Stomach smooth muscle (tissue), 2 donors: ENCODE results near the gene NAIF1.
"Not testable (repeated sequence)": the region's sequence is repeated elsewhere in the genome, so short reads cannot be mapped to it uniquely, and the experiment has no call there.

Experiments used
- H3K27ac ChIP-seq: one replicate; pipeline ENCODE4 v1.7.0; 2013; ENCODE audit warnings: mild to moderate bottlenecking, low read length, inconsistent platforms
- H3K27me3 ChIP-seq, 2 donors: one replicate each; pipeline ENCODE4 v1.7.0; 2013; ENCODE audit warnings: low read length in 2 of 2; ENCODE audit not compliant: insufficient read depth in 2 of 2, control insufficient read depth in 1 of 2
- H3K36me3 ChIP-seq, 2 donors: one replicate each; pipeline ENCODE4 v1.7.0; 2013; ENCODE audit warnings: low read length in 2 of 2; ENCODE audit not compliant: control insufficient read depth in 2 of 2, insufficient read depth in 2 of 2
- H3K4me1 ChIP-seq: one replicate; pipeline ENCODE4 v1.7.0; 2013; ENCODE audit warnings: low read length; ENCODE audit not compliant: control insufficient read depth, insufficient read depth
- H3K4me3 ChIP-seq, 2 donors: one replicate each; pipeline ENCODE4 v1.7.0; 2013; ENCODE audit warnings: low read length in 2 of 2
- H3K9ac ChIP-seq, 2 donors: one replicate each; pipeline ENCODE4 v1.7.0; 2013; ENCODE audit warnings: low read length in 2 of 2, mild to moderate bottlenecking in 1 of 2
- H3K9me3 ChIP-seq, 2 donors: one replicate each; pipeline ENCODE4 v1.7.0; 2013; ENCODE audit warnings: low read length in 2 of 2; ENCODE audit not compliant: control insufficient read depth in 2 of 2
- donor health status: healthy.
- donor health status: Pancreatic carcinoma.

The NAIF1 gene

GRCh38 chr9:128066713-128067644 lies at the start of gene NAIF1:
TSS of gene NAIF1 (minus strand) at chr9:128067320. CDS start at chr9:128067101, 219 bp downstream.
- H3K27me3 ChIP-seq: no peaks in the 10 kb centered on the region
- H3K9ac ChIP-seq: peak within 1 kb of the TSS; percentile 99
- H3K4me3 ChIP-seq: peak within 1 kb of the TSS; percentile 96 to 98
- no peaks in the 10 kb centered on the region for H3K9me3 ChIP-seq
- H3K4me1 ChIP-seq: peaks cover 41% of the 10 kb centered on the region
- peak within 1 kb of the TSS; percentile 99 for H3K27ac ChIP-seq
- H3K36me3 ChIP-seq: peaks cover 10 to 11% of the 10 kb centered on the region in 2 donors

- H3K36me3 ChIP-seq: peaks cover 0 to 7% of the 10 kb centered on the region in 2 donors
- no peaks in the 10 kb centered on the region for H3K9me3 ChIP-seq
- H3K9ac ChIP-seq: no peak overlapping the region
- H3K27ac ChIP-seq: no peak overlapping the region
- H3K27me3 ChIP-seq: no peaks in the 10 kb centered on the region
- H3K4me1 ChIP-seq: peaks cover 8% of the 10 kb centered on the region
- no peak overlapping the region for H3K4me3 ChIP-seq
Observed at GRCh38 chr9:128116104-128117083, 49.3 kb upstream of the NAIF1 start.

- H3K9ac ChIP-seq: no peak overlapping the region
- peaks cover 0 to 7% of the 10 kb centered on the region in 2 donors for H3K36me3 ChIP-seq
- H3K4me3 ChIP-seq: no peak overlapping the region
- peaks cover 11% of the 10 kb centered on the region for H3K4me1 ChIP-seq
- H3K27ac ChIP-seq: no peak overlapping the region
- no peaks in the 10 kb centered on the region for H3K27me3 ChIP-seq
- no peaks in the 10 kb centered on the region for H3K9me3 ChIP-seq
Observed at GRCh38 chr9:128115187-128116103, 48.3 kb upstream of the NAIF1 start.

GRCh38 chr9:128114326-128115186 lies 47.4 kb upstream of the NAIF1 start:
- Histone ChIP-seq H3K27ac (no peak overlapping the region), H3K4me1 (peaks cover 11% of the 10 kb centered on the region), H3K4me3 (no peak overlapping the region), H3K9me3 (no peaks in the 10 kb centered on the region), H3K9ac (no peak overlapping the region), H3K27me3 (no peaks in the 10 kb centered on the region), H3K36me3 (peaks cover 0 to 7% of the 10 kb centered on the region in 2 donors)

- H3K27me3 ChIP-seq: no peaks in the 10 kb centered on the region
- H3K4me3 ChIP-seq: no peak overlapping the region
- no peaks in the 10 kb centered on the region for H3K9me3 ChIP-seq
- peaks cover 11% of the 10 kb centered on the region for H3K4me1 ChIP-seq
- no peak overlapping the region for H3K9ac ChIP-seq
- no peak overlapping the region for H3K27ac ChIP-seq
- H3K36me3 ChIP-seq: peaks cover 0 to 7% of the 10 kb centered on the region in 2 donors
Observed at GRCh38 chr9:128113526-128114325, 46.6 kb upstream of the NAIF1 start.

- H3K9me3 ChIP-seq, H3K27me3 ChIP-seq, H3K9ac ChIP-seq, H3K4me1 ChIP-seq, H3K27ac ChIP-seq, H3K4me3 ChIP-seq: not testable (repeated sequence)
- peaks cover 15 to 23% of the 10 kb centered on the region in 2 donors for H3K36me3 ChIP-seq
Observed at GRCh38 chr9:128111726-128112125, 44.6 kb upstream of the NAIF1 start.

- H3K27ac ChIP-seq: peak overlapping the region; percentile 6
- H3K4me1 ChIP-seq: peaks cover 3% of the 10 kb centered on the region
- H3K36me3 ChIP-seq: peaks cover 31 to 37% of the 10 kb centered on the region in 2 donors
- no peaks in the 10 kb centered on the region for H3K27me3 ChIP-seq
- no peak overlapping the region for H3K9ac ChIP-seq
- no peaks in the 10 kb centered on the region for H3K9me3 ChIP-seq
- no peak overlapping the region for H3K4me3 ChIP-seq
Observed at GRCh38 chr9:128109050-128109709, 42.1 kb upstream of the NAIF1 start.

- Histone ChIP-seq H3K4me1 (peaks cover 3% of the 10 kb centered on the region), H3K36me3 (peaks cover 36 to 42% of the 10 kb centered on the region in 2 donors), H3K9ac (no peak overlapping the region), H3K9me3 (no peaks in the 10 kb centered on the region), H3K4me3 (no peak overlapping the region), H3K27me3 (no peaks in the 10 kb centered on the region), H3K27ac (no peak overlapping the region)
Observed at GRCh38 chr9:128108269-128109049, 41.3 kb upstream of the NAIF1 start.
